H1 (cell line): ENCODE measurements around the gene CMTM5. TPM values are rescaled to one million over a fixed set of nuclear protein-coding genes. Genes with fewer than 3 reads are reported as not detected.
A peak's percentile ranks its signal among the peaks of the same experiment; 100 is the strongest.

Experiments
- CTCF ChIA-PET: fragments of 300-600 bp; sonication (Branson Sonifier 250); formaldehyde crosslinking; loops from one replicate; lab custom pipeline; 2021; ENCODE audit not compliant: partially characterized antibody; lab: Charles Lee
- POLR2A ChIA-PET: fragments of 300-600 bp; sonication (Branson Sonifier 250); formaldehyde crosslinking; loops from one replicate; lab custom pipeline; 2021; ENCODE audit warnings: inconsistent platforms; ENCODE audit not compliant: partially characterized antibody; lab: Charles Lee
- DNase-seq, 2 experiments: peaks; one replicate each; pipeline versions ENCODE4 v3.0.0 to v3.0.0-alpha.2; 2010 to 2022; ENCODE audit warnings: low spot score in 2 of 2, low read depth in 1 of 2, mixed read lengths in 1 of 2
- FAIRE-seq: peaks from 2 replicates; lab custom pipeline; 2011; peaks lifted over from hg19 to GRCh38; lab: Jason Lieb, UNC
- H2AFZ ChIP-seq: 2 replicates; pipeline ENCODE4 v1.8.1; 2012; ENCODE audit warnings: low read length, inconsistent platforms
- H2AK5ac ChIP-seq: 2 replicates; pipeline ENCODE4 v1.6.1; 2013; ENCODE audit warnings: low read depth, low read length
- H2BK120ac ChIP-seq: replicated peaks from 2 replicates; pipeline ENCODE3; 2013; ENCODE audit warnings: low read depth, low read length, inconsistent platforms
- H2BK12ac ChIP-seq: 2 replicates; pipeline ENCODE4 v1.6.1; 2013; ENCODE audit warnings: low read depth, low read length
- H2BK15ac ChIP-seq: 2 replicates; pipeline ENCODE4 v1.6.1; 2013; ENCODE audit warnings: low read length
- H2BK20ac ChIP-seq: 2 replicates; pipeline ENCODE4 v1.6.1; 2013; ENCODE audit warnings: low read length
- H2BK5ac ChIP-seq: 2 replicates; pipeline ENCODE4 v1.6.1; 2013; ENCODE audit warnings: low read depth, low read length
- H3K14ac ChIP-seq: 2 replicates; pipeline ENCODE4 v1.6.1; 2013; ENCODE audit warnings: inconsistent platforms; ENCODE audit not compliant: insufficient read length
- H3K18ac ChIP-seq: 2 replicates; pipeline ENCODE4 v1.6.1; 2013; ENCODE audit warnings: low read length; ENCODE audit errors: extremely low read depth
- H3K23ac ChIP-seq: 2 replicates; pipeline ENCODE4 v1.6.1; 2013; ENCODE audit warnings: inconsistent platforms; ENCODE audit not compliant: insufficient read length
- H3K23me2 ChIP-seq: 2 replicates; pipeline ENCODE4 v1.6.1; 2013; ENCODE audit warnings: low read depth, low read length
- H3K27ac ChIP-seq: 2 replicates; pipeline ENCODE4 v1.6.1; 2011; ENCODE audit warnings: low read depth, low read length, inconsistent platforms
- H3K27me3 ChIP-seq, 4 experiments: replicated peaks in 1 of 4; 1 replicate in 1 of 4; 2 replicates in 3 of 4; pipeline versions ENCODE4 v1.6.1 to v1.8.1; 2011 to 2013; ENCODE audit warnings: low read length in 3 of 4, mild to moderate bottlenecking in 3 of 4, inconsistent platforms in 2 of 4, mixed read lengths in 2 of 4, moderate library complexity in 1 of 4; ENCODE audit not compliant: control insufficient read depth in 3 of 4, insufficient read depth in 3 of 4; ENCODE audit errors: extremely low read depth in 1 of 4
- H3K36me3 ChIP-seq, 4 experiments: 2 replicates each; pipeline versions ENCODE4 v1.6.1 to v1.8.1; 2011 to 2013; ENCODE audit warnings: mild to moderate bottlenecking in 4 of 4, low read length in 3 of 4, moderate library complexity in 2 of 4, control low read depth in 1 of 4, inconsistent platforms in 1 of 4; ENCODE audit not compliant: insufficient read depth in 4 of 4, control insufficient read depth in 2 of 4
- H3K4ac ChIP-seq: replicated peaks from 2 replicates; pipeline ENCODE3; 2013; ENCODE audit warnings: low read length, low read depth, mixed read lengths, inconsistent platforms; ENCODE audit not compliant: insufficient read length
- H3K4me1 ChIP-seq, 4 experiments: replicated peaks in 1 of 4; 1 replicate in 1 of 4; 2 replicates in 3 of 4; pipeline versions ENCODE4 v1.6.1 to v1.8.1; 2011 to 2013; ENCODE audit warnings: low read length in 3 of 4, inconsistent platforms in 2 of 4, mixed read lengths in 1 of 4; ENCODE audit not compliant: insufficient read depth in 4 of 4, control insufficient read depth in 3 of 4
- H3K4me2 ChIP-seq, 2 experiments: 2 replicates each; pipeline versions ENCODE4 v1.6.1 to v1.8.1; 2011 to 2013; ENCODE audit warnings: low read depth in 2 of 2, low read length in 2 of 2, control low read depth in 1 of 2, inconsistent platforms in 1 of 2, mild to moderate bottlenecking in 1 of 2; ENCODE audit not compliant: insufficient read depth in 1 of 2
- H3K4me3 ChIP-seq, 4 experiments: fragments of 200-600, 300-600 bp in 1 of 4; sonication (generic), shearing (Covaris generic), sonication (Bioruptor Twin) in 1 of 4; 2 replicates each; pipeline versions ENCODE4 v1.5.1 to v1.8.1; 2011 to 2016; ENCODE audit warnings: low read length in 4 of 4, low read depth in 3 of 4, control low read depth in 2 of 4, inconsistent platforms in 2 of 4, mild to moderate bottlenecking in 2 of 4, mixed read lengths in 1 of 4, moderate library complexity in 1 of 4; ENCODE audit not compliant: insufficient read depth in 2 of 4; ENCODE audit errors: extremely low read depth in 1 of 4
- H3K56ac ChIP-seq: replicated peaks from 2 replicates; pipeline ENCODE3; 2013; ENCODE audit warnings: low read depth, mild to moderate bottlenecking, mixed read lengths, low read length, inconsistent platforms; ENCODE audit not compliant: insufficient read length
- H3K79me1 ChIP-seq: 2 replicates; pipeline ENCODE4 v1.6.1; 2013; ENCODE audit warnings: low read depth, low read length, control low read depth
- H3K79me2 ChIP-seq, 2 experiments: 2 replicates each; pipeline versions ENCODE4 v1.6.1 to v1.8.1; 2012 to 2013; ENCODE audit warnings: low read length in 2 of 2, mild to moderate bottlenecking in 2 of 2, inconsistent platforms in 1 of 2; ENCODE audit not compliant: insufficient read depth in 2 of 2, control insufficient read depth in 1 of 2
- H3K9ac ChIP-seq, 4 experiments: replicated peaks in 1 of 4; 1 replicate in 1 of 4; 2 replicates in 3 of 4; pipeline versions ENCODE4 v1.6.1 to v1.8.1; 2011 to 2013; ENCODE audit warnings: low read depth in 3 of 4, low read length in 3 of 4, control low read depth in 2 of 4, mild to moderate bottlenecking in 2 of 4, moderate library complexity in 2 of 4, inconsistent platforms in 1 of 4; ENCODE audit errors: extremely low read depth in 1 of 4
- H3K9me3 ChIP-seq, 2 experiments: 2 replicates each; pipeline versions ENCODE4 v1.6.1 to v1.8.1; 2012 to 2013; ENCODE audit warnings: mild to moderate bottlenecking in 2 of 2, moderate library complexity in 2 of 2, control low read depth in 1 of 2, inconsistent platforms in 1 of 2, low read depth in 1 of 2, low read length in 1 of 2, mixed read lengths in 1 of 2; ENCODE audit not compliant: insufficient read depth in 2 of 2
- H4K20me1 ChIP-seq, 2 experiments: replicated peaks in 1 of 2; 2 replicates each; pipeline versions ENCODE3 to v1.8.1; 2011 to 2013; ENCODE audit warnings: inconsistent platforms in 2 of 2, low read length in 2 of 2, mild to moderate bottlenecking in 1 of 2; ENCODE audit not compliant: insufficient read depth in 2 of 2, control insufficient read depth in 1 of 2
- H4K5ac ChIP-seq: 2 replicates; pipeline ENCODE4 v1.6.1; 2013; ENCODE audit warnings: low read length, low read depth, mixed read lengths, inconsistent platforms; ENCODE audit not compliant: insufficient read length
- H4K8ac ChIP-seq: 2 replicates; pipeline ENCODE4 v1.8.0; 2013; ENCODE audit warnings: mild to moderate bottlenecking, moderate library complexity, low read length, inconsistent platforms; ENCODE audit not compliant: insufficient read depth; ENCODE audit errors: extremely low read depth
- H4K91ac ChIP-seq: replicated peaks from 2 replicates; pipeline ENCODE3; 2013; ENCODE audit warnings: low read length, mixed read lengths, inconsistent platforms; ENCODE audit not compliant: insufficient read length
- EZH2 ChIP-seq: fragments of 200-600 bp; sonication (generic); IDR thresholded peaks from 2 replicates; pipeline ENCODE4 v1.7.1; 2012; ENCODE audit warnings: low read depth, mild to moderate bottlenecking, moderate library complexity, low read length, inconsistent platforms; ENCODE audit not compliant: severe bottlenecking
- FOSL1 ChIP-seq: IDR thresholded peaks from 2 replicates; pipeline ENCODE4 v1.6.1; 2011; ENCODE audit warnings: mild to moderate bottlenecking, low read depth, low read length, moderate library complexity; ENCODE audit not compliant: insufficient read depth
- JUN ChIP-seq: IDR thresholded peaks from 2 replicates; pipeline ENCODE4 v1.6.1; 2011; ENCODE audit warnings: low read depth, mild to moderate bottlenecking, improper control_type of control experiment, low read length
- KDM4A ChIP-seq: IDR thresholded peaks from one replicate; pipeline ENCODE4 v1.7.1; 2012; ENCODE audit warnings: low read depth, mild to moderate bottlenecking, moderate library complexity, low read length, inconsistent platforms; ENCODE audit not compliant: severe bottlenecking
- MAFK ChIP-seq: IDR thresholded peaks from 2 replicates; pipeline ENCODE4 v1.6.1; 2012; ENCODE audit warnings: low read depth, mild to moderate bottlenecking, improper control_type of control experiment, low read length
- MAX ChIP-seq: IDR thresholded peaks from 2 replicates; pipeline ENCODE4 v1.6.1; 2012; ENCODE audit warnings: inconsistent platforms
- RAD21 ChIP-seq, 2 experiments: IDR thresholded peaks in 1 of 2; conservative IDR thresholded peaks in 1 of 2; 2 replicates each; pipeline ENCODE4 v1.6.1; 2011; ENCODE audit warnings: low read depth in 2 of 2, low read length in 2 of 2, improper control_type of control experiment in 1 of 2, inconsistent platforms in 1 of 2, mild to moderate bottlenecking in 1 of 2, moderate library complexity in 1 of 2
- RFX5 ChIP-seq: IDR thresholded peaks from 2 replicates; pipeline ENCODE4 v1.6.1; 2011; ENCODE audit warnings: low read depth, low read length, improper control_type of control experiment, borderline replicate concordance
- SIX5 ChIP-seq: IDR thresholded peaks from 2 replicates; pipeline ENCODE4 v1.6.1; 2011; ENCODE audit warnings: mild to moderate bottlenecking, low read depth, low read length
- TAF1 ChIP-seq: IDR thresholded peaks from 2 replicates; pipeline ENCODE4 v1.6.1; 2011; ENCODE audit warnings: mild to moderate bottlenecking, low read depth, low read length
- YY1 ChIP-seq: IDR thresholded peaks from 2 replicates; pipeline ENCODE4 v1.6.1; 2011; ENCODE audit warnings: low read depth, mild to moderate bottlenecking, low read length
- WGBS, 2 experiments: shearing (Covaris generic) in 1 of 2; methylation state at CpG; one replicate each; pipeline versions ENCODE4 v1.1.6 to v1.1.7; 2013 to 2015; ENCODE audit warnings: low lambda C conversion rate in 2 of 2, mixed read lengths in 2 of 2, inconsistent platforms in 1 of 2, low coverage in 1 of 2, missing lambda C conversion rate in 1 of 2; ENCODE audit not compliant: insufficient replicate concordance in 2 of 2, insufficient coverage in 1 of 2, insufficient read length in 1 of 2; ENCODE audit errors: extremely low coverage in 1 of 2, missing lambda C conversion rate in 1 of 2; 5-methylcytosine and 5-hydroxymethylcytosine counted together
- polyA plus RNA-seq, 7 experiments: library from polyadenylated mRNA; depleted of rRNA in 3 of 7; stranded (reverse) in 5 of 7; unstranded in 2 of 7; fragments of >200 nt in 5 of 7; fragments of 200-250 nt in 2 of 7; gene quantifications; 1 replicate in 5 of 7; 2 replicates in 1 of 7; 4 replicates in 1 of 7; pipeline versions ENCODE4 v1.2.1 to v1.2.3, GENCODE V29; 2011 to 2013; ENCODE audit warnings: missing spikeins in 2 of 7, mixed read lengths in 2 of 7
- total RNA-seq: library from RNA; stranded (reverse); fragmentation: NEBNext Ultra II Directional; extraction: Animal tissue kit (Norgen Biotek cat#: 25700); gene quantifications from 2 replicates; pipeline ENCODE4 v1.2.1, GENCODE V29; 2021

Gene CMTM5
- total and polyA plus RNA-seq, 2 of the 8 experiments (the other 6 are each of a cell fraction or from before 2014, with no cell fraction given) = 2.1 TPM; not detected in 1

- H3K27ac ChIP-seq = no peak overlapping the region
- 82% methylated on average over 21 of the region's 21 CpGs; no CpG with 5 or more reads in 1 of the 2 experiments for WGBS, 2 experiments
- no peak overlapping the region for H3K14ac ChIP-seq
- H2BK5ac ChIP-seq = no peak overlapping the region
- no peak overlapping the region for H3K9ac ChIP-seq
- H3K9me3 ChIP-seq = no peaks in the 10 kb centered on the region
- DNase-seq (no peak), FAIRE-seq (no peak)
- no peaks in the 10 kb centered on the region for H3K79me2 ChIP-seq
- no peak overlapping the region for H4K5ac ChIP-seq
- H2BK15ac ChIP-seq = no peak overlapping the region
- no peak overlapping the region for H3K4me2 ChIP-seq
- H3K4me1 ChIP-seq = peaks cover 0 to 12% (median 4%) of the 10 kb centered on the region in 4 experiments; a peak in 3 of 7 replicates
- no peaks in the 10 kb centered on the region for H3K79me1 ChIP-seq
- H2BK20ac ChIP-seq = no peak overlapping the region
- no peak overlapping the region for H2BK12ac ChIP-seq
- H3K18ac ChIP-seq = no peak overlapping the region
- no peaks in the 10 kb centered on the region for H4K20me1 ChIP-seq
- H2BK120ac ChIP-seq = no peak overlapping the region
- H3K4ac ChIP-seq = no peak overlapping the region
- H3K27me3 ChIP-seq = peaks cover 0 to 23% (median 11%) of the 10 kb centered on the region in 4 experiments; a peak in 6 of 7 replicates
- H3K23ac ChIP-seq = no peak overlapping the region
- H3K23me2 ChIP-seq = no peaks in the 10 kb centered on the region
- H2AK5ac ChIP-seq = no peak overlapping the region
- ChIA-PET CTCF (interaction anchor here (0.7 to 15.0 kb wide), 18 partner anchors 13 to 184 kb away, joined by 3 to 333 read pairs (median 4); partner anchors contain the start of genes EFS and SLC22A17), POLR2A (interaction anchor here (0.7 to 3.3 kb wide), 8 partner anchors 9 to 342 kb away, joined by 3 to 19 read pairs (median 4); partner anchors contain the start of gene PABPN1)
- H3K36me3 ChIP-seq = no peaks in the 10 kb centered on the region
- no peak overlapping the region for H4K91ac ChIP-seq
- peak overlapping the region; percentile 4; the same call in 1 of the 2 replicates for H4K8ac ChIP-seq
- no peak overlapping the region for H3K4me3 ChIP-seq
- H3K56ac ChIP-seq = no peak overlapping the region
- H2AFZ ChIP-seq = no peak overlapping the region
- TF ChIP-seq EZH2 (no peak), RFX5 (no peak), TAF1 (no peak), RAD21 (IDR thresholded peaks at IDR 0.05 in 1 of 2, conservative IDR thresholded peaks at IDR 0.05 in 1 of 2; ENCODE audit: low read depth in 2 of 2, low read length in 2 of 2) (no peak), JUN (no peak), SIX5 (no peak), MAFK (no peak), KDM4A (no peak), MAX (no peak), FOSL1 (no peak), YY1 (no peak)
Measured at GRCh38 chr14:23375527-23376251, 1.2 kb upstream of the CMTM5 start.
